ENCODE measurements around the gene HLA-DRB5.

The HLA-DRB5 gene

DNA sequence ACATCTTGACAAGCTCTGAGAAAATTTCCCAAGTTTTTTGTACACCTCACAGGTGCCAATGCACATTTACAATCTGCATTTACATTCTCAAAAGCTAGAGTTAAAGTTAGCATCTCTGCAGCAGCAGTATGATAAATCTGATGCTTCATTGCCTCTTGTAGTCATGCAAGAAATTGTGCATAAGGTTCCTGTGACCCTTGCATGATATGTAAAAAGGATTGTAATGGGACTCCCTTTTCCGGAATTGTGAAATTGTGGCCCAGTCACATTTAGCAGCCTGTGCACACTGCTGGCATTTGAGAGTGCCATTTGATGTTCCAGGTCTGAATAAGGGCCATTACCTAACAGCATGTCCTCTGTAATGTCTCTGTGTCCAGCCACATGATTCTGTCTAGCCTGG lies 35.4 kb upstream of the HLA-DRB5 start:
- in situ Hi-C loops (cut with MboI; ENCODE audit: low pct_unique_long_range_greater_than_20kb, low sequenced_read_pairs, unreplicated experiment): no loop called here
- DNase-seq (ENCODE audit: low spot score): no peak
- TF ChIP-seq, protein P1, sequence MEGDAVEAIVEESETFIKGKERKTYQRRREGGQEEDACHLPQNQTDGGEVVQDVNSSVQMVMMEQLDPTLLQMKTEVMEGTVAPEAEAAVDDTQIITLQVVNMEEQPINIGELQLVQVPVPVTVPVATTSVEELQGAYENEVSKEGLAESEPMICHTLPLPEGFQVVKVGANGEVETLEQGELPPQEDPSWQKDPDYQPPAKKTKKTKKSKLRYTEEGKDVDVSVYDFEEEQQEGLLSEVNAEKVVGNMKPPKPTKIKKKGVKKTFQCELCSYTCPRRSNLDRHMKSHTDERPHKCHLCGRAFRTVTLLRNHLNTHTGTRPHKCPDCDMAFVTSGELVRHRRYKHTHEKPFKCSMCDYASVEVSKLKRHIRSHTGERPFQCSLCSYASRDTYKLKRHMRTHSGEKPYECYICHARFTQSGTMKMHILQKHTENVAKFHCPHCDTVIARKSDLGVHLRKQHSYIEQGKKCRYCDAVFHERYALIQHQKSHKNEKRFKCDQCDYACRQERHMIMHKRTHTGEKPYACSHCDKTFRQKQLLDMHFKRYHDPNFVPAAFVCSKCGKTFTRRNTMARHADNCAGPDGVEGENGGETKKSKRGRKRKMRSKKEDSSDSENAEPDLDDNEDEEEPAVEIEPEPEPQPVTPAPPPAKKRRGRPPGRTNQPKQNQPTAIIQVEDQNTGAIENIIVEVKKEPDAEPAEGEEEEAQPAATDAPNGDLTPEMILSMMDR (IDR thresholded peaks at IDR 0.05; ENCODE audit: extremely low read depth, insufficient read depth, missing control alignments): no peak

DNA sequence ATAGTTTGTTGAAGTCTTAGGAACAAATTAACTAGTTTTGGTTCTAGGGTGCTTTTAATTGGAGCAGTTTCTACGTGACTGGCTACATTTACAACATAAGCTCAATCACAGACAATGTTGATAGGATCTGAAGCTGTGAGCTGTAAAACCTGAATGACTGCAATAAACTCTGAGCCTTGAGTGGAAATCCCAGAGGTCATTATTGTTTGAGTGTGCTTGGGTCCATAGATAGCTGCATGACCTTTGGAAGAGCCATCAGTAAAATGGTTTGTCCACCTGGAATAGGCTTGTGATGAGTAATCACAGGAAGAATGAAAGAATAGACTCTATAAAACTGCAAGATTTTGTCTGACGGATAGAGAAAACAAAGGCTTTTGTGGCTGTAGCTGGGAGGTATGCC lies 32.9 kb upstream of the HLA-DRB5 start:
- TF ChIP-seq, protein P1 (IDR thresholded peaks at IDR 0.05; ENCODE audit: extremely low read depth, insufficient read depth, missing control alignments): no peak
- in situ Hi-C loops (cut with MboI; ENCODE audit: low pct_unique_long_range_greater_than_20kb, low sequenced_read_pairs, unreplicated experiment): no loop called here
- DNase-seq (ENCODE audit: low spot score): no peak

DNA sequence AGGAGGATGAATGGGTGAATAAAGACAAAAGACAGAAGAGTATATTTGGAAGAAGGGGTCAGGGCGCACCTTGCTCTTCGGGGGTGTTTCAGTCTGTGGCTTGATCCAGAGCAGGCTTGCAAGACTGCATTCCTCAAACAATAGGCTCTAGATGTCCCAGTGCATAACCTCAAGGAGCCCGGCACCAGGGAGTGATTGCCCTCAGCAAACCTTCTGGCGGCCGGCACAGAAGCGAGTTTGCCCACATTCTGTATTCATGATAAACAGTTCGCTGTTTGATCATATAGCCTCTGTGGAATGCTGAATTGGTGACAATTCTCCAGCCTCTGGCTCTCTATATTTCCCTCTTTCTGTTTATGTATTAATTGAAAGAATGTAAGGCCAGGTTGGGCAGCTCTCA lies 29.7 kb upstream of the HLA-DRB5 start:
- TF ChIP-seq, protein P1 (IDR thresholded peaks at IDR 0.05; ENCODE audit: extremely low read depth, insufficient read depth, missing control alignments): no peak
- in situ Hi-C loops (cut with MboI; ENCODE audit: low pct_unique_long_range_greater_than_20kb, low sequenced_read_pairs, unreplicated experiment): no loop called here
- DNase-seq (ENCODE audit: low spot score): no peak

DNA sequence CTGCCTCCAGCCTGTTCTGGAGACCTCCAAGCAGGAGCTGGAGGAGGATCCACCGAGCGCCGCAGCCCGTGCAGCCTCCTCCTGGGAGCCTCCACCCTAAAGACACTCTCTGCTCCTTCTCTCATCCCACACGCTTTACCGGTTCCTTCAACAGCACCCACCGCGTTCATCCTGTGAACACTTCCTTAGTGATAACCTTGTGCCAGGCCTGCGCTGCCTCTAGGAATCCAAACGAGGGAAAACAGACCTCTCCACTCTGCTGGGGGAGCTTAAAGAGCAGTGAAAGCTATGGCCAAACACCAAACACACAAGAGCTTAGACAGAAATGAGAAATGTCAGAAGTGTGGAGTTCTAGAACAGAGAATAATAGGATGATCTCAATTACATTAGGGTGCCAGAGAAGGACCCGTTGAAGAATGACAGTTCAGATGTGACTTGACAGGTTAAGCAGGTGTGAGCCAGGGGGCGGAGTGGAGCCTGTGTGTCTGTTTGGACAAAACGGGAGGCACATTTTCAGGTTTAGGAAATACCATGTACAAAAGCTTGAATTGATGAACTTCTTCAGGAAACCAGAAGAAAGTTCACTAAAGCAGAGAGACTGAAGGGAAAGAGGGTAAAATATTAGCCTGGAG lies 28.5 kb upstream of the HLA-DRB5 start:
- in situ Hi-C loops (cut with MboI; ENCODE audit: low pct_unique_long_range_greater_than_20kb, low sequenced_read_pairs, unreplicated experiment): no loop called here
- no peak for DNase-seq (ENCODE audit: low spot score)

DNA sequence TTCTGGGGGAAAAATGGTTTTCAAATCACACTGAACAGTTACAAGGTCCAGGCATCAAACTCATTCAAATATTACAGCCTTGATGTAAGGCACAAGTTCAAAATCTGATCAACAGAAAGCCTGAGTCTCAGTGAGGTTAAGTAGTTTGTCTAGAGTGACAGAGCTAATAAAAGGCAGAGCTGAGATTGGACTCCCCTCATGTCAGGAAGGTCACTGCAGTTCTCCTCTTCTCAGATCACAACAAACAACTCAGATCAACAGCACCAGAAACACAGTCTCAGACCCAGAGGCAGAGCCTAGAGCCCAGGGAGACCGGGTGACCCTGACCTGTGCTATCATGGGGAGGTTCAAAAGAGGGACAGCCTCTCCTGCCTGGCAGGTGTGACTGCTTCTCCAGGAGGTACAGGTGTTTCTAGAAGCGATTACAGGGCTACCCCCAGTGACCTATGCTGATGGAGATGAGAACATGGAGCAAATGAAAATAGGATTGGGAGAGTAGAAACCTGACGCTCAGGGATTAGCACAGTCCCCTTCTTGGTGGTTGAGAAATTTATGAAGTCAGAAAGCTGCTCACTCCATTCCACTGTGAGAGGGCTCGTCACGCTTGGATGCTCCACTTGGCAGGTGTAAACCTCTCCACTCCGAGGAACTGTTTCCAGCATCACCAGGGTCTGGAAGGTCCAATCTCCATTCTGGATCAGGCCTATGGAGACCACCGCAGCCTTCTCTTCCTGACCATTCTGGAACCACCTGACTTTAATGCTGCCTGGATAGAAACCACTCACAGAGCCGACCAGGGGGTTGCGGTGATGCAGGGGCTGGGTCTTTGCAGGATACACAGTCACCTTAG lies 24.3 kb upstream of the HLA-DRB5 start:
- in situ Hi-C loops (cut with MboI; ENCODE audit: low pct_unique_long_range_greater_than_20kb, low sequenced_read_pairs, unreplicated experiment): no loop called here
- no peak for DNase-seq (ENCODE audit: low spot score)
- TF ChIP-seq, protein P1 (IDR thresholded peaks at IDR 0.05; ENCODE audit: extremely low read depth, insufficient read depth, missing control alignments): no peak

More for the DNA sequence above, 28.5 kb upstream of the HLA-DRB5 start:
- TF ChIP-seq, protein P1 (IDR thresholded peaks at IDR 0.05; ENCODE audit: extremely low read depth, insufficient read depth, missing control alignments): no peak

DNA sequence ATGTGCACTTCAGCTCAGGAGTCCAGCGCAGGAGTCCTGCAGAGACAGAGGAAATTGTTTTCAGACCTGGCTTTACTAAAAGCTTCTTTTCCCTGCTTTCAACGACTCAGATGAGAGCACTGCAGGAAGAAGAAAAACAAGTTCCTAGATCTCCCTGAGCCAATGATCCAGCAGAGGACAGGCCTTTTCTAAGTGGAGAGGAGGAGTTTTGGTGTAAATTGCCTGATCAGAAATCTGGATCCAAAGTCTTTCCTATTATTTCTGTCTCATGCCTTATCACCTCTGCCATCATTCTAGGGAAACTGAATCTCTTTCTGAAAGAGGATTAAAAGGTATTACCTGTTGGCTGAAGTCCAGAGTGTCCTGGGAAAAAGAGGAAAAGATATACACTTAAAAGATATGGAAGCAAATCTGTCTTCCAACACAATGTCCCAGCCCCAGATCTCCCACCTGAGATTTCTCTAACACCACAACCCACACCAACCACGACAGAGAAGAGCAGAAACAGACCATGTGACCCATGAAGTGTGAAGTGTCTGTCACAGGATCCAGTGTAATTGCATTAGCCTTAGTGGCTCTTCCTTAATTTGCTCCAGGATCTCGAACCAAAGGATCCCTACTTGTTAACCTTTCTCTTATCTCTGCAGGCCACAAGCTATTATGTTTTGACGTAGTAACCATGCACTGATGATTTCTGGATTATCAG lies 23.1 kb upstream of the HLA-DRB5 start:
- TF ChIP-seq, protein P1 (IDR thresholded peaks at IDR 0.05; ENCODE audit: extremely low read depth, insufficient read depth, missing control alignments): no peak
- in situ Hi-C loops (cut with MboI; ENCODE audit: low pct_unique_long_range_greater_than_20kb, low sequenced_read_pairs, unreplicated experiment): no loop called here
- DNase-seq (ENCODE audit: low spot score): no peak
